ENCODE data around the gene MOGAT1. TPM values are rescaled to one million over a fixed set of nuclear protein-coding genes. Genes with fewer than 3 reads are reported as not detected.
A peak's percentile ranks its signal among the peaks of the same experiment; 100 is the strongest.
"Not testable (repeated sequence)": the region's sequence is repeated elsewhere in the genome, so short reads cannot be mapped to it uniquely, and the experiment has no call there.

MOGAT1 gene
- total RNA-seq, 1 donor = not detected

DNA sequence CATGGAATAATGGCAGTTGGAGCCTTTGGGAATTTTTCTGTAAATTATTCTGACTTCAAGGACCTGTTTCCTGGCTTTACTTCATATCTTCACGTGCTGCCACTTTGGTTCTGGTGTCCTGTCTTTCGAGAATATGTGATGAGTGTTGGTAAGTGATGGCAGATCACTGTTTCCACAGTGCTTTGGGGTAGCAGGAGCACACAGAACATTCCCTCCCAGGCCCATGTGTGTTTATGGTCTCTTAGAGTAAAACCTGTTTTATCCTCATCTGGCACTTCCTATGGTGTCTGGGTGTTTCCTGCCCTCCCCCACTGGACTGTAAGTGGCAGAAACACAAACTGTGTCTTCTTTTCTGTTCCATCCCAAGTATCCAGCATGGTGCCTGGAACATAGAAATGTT is 17.9 kb downstream of the MOGAT1 start:
- H3K9me3 ChIP-seq (ENCODE audit: low read depth, low read length) = no peaks in the 10 kb centered on the region
- no peak for TF ChIP-seq CTCF (IDR thresholded peaks at IDR 0.05; ENCODE audit: extremely low read depth, low read depth, low read length)
- peaks cover 5% of the 10 kb centered on the region for H3K4me1 ChIP-seq (ENCODE audit: insufficient read depth, low read length)
- H3K27ac ChIP-seq (ENCODE audit: low read depth, low read length) = no peak overlapping the region
- no peak overlapping the region for H3K4me3 ChIP-seq (ENCODE audit: insufficient read depth, low read length)
- DNase-seq (ENCODE audit: insufficient read length, low spot score, missing footprints) = no peak
- H2AFZ ChIP-seq (ENCODE audit: low read length) = peak overlapping the region; percentile 72
- no peaks in the 10 kb centered on the region for H4K20me1 ChIP-seq (ENCODE audit: insufficient read depth, low read length)
- H3K36me3 ChIP-seq (ENCODE audit: insufficient read depth, low read length) = no peaks in the 10 kb centered on the region
- H3K79me2 ChIP-seq (ENCODE audit: insufficient read depth, low read length) = no peaks in the 10 kb centered on the region
- H3K4me2 ChIP-seq (ENCODE audit: insufficient read depth, low read length) = no peak overlapping the region
- H3K27me3 ChIP-seq (ENCODE audit: insufficient read depth, low read length) = peaks cover 6% of the 10 kb centered on the region

- Histone ChIP-seq H3K4me2 (ENCODE audit: insufficient read depth, low read length) (peak overlapping the region; percentile 52), H4K20me1 (ENCODE audit: insufficient read depth, low read length) (no peaks in the 10 kb centered on the region), H3K4me1 (ENCODE audit: insufficient read depth, low read length) (peaks cover 5% of the 10 kb centered on the region), H3K79me2 (ENCODE audit: insufficient read depth, low read length) (no peaks in the 10 kb centered on the region), H3K27me3 (ENCODE audit: insufficient read depth, low read length) (peaks cover 6% of the 10 kb centered on the region), H2AFZ (ENCODE audit: low read length) (peak overlapping the region; percentile 73), H3K36me3 (ENCODE audit: insufficient read depth, low read length) (no peaks in the 10 kb centered on the region), H3K27ac (ENCODE audit: low read depth, low read length) (no peak overlapping the region), H3K4me3 (ENCODE audit: insufficient read depth, low read length) (no peak overlapping the region), H3K9me3 (ENCODE audit: low read depth, low read length) (no peaks in the 10 kb centered on the region)
- TF ChIP-seq CTCF (IDR thresholded peaks at IDR 0.05; ENCODE audit: extremely low read depth, low read depth, low read length) = peak; percentile 100
- peak; percentile 93 for DNase-seq (ENCODE audit: insufficient read length, low spot score, missing footprints)
Observed at GRCh38 chr2:222690564-222691200, 19.2 kb downstream of the MOGAT1 start.

DNA sequence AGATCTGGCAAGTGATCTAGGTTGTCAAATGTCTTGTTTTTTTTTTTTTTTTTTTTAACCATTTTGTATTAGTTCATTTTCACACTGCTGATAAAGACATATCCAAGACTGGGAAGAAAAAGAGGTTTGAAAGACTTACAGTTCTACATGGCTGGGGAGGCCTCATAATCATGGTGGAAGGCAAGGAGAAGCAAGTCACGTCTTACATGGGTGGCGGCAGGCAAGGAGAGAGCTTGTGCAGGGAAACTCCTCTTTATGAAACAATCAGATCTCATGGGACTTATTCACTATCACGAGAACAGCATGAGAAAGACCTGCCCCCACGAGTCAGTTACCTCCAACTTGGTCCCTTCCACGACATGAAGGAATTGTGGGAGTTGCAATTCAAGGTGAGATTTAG is 22.0 kb downstream of the MOGAT1 start:
- H3K4me1 ChIP-seq (ENCODE audit: insufficient read depth, low read length); H3K4me2 ChIP-seq (ENCODE audit: insufficient read depth, low read length); H3K9me3 ChIP-seq (ENCODE audit: low read depth, low read length); DNase-seq (ENCODE audit: insufficient read length, low spot score, missing footprints); H4K20me1 ChIP-seq (ENCODE audit: insufficient read depth, low read length); H3K4me3 ChIP-seq (ENCODE audit: insufficient read depth, low read length); H2AFZ ChIP-seq (ENCODE audit: low read length); H3K79me2 ChIP-seq (ENCODE audit: insufficient read depth, low read length); H3K36me3 ChIP-seq (ENCODE audit: insufficient read depth, low read length); H3K27ac ChIP-seq (ENCODE audit: low read depth, low read length); H3K27me3 ChIP-seq (ENCODE audit: insufficient read depth, low read length): not testable (repeated sequence)

GRCh38 chr2:222693837-222694236 is 22.4 kb downstream of the MOGAT1 start:
- Histone ChIP-seq H3K27ac (ENCODE audit: low read depth, low read length) (no peak overlapping the region), H2AFZ (ENCODE audit: low read length) (no peak overlapping the region), H3K4me1 (ENCODE audit: insufficient read depth, low read length) (peaks cover 5% of the 10 kb centered on the region), H3K9me3 (ENCODE audit: low read depth, low read length) (no peaks in the 10 kb centered on the region), H3K27me3 (ENCODE audit: insufficient read depth, low read length) (no peaks in the 10 kb centered on the region), H3K4me2 (ENCODE audit: insufficient read depth, low read length) (no peak overlapping the region), H3K4me3 (ENCODE audit: insufficient read depth, low read length) (no peak overlapping the region), H3K79me2 (ENCODE audit: insufficient read depth, low read length) (no peaks in the 10 kb centered on the region), H4K20me1 (ENCODE audit: insufficient read depth, low read length) (no peaks in the 10 kb centered on the region), H3K36me3 (ENCODE audit: insufficient read depth, low read length) (no peaks in the 10 kb centered on the region)
- TF ChIP-seq CTCF (IDR thresholded peaks at IDR 0.05; ENCODE audit: extremely low read depth, low read depth, low read length) = peak; percentile 44
- DNase-seq (ENCODE audit: insufficient read length, low spot score, missing footprints) = no peak

Measured in osteoblast (primary cell).